NCI-H69 (cell line): ENCODE data around the gene PKP3.
A peak's percentile ranks its signal among the peaks of the same experiment; 100 is the strongest.
"Not testable (repeated sequence)": the region's sequence is repeated elsewhere in the genome, so short reads cannot be mapped to it uniquely, and the experiment has no call there.

Experiments used
- DNase-seq: peaks from one replicate; lab custom pipeline; 2025; lab: John Stamatoyannopoulos, UW

PKP3 gene

GRCh38 chr11:412641-413119 is 18.7 kb downstream of the PKP3 start:
- no peak for DNase-seq

- peak; percentile 34 for DNase-seq
Measured at GRCh38 chr11:413120-414081, 19.4 kb downstream of the PKP3 start.

- DNase-seq, result no peak
Measured at GRCh38 chr11:414318-414857, 20.4 kb downstream of the PKP3 start.

- no peak for DNase-seq
Measured at GRCh38 chr11:415640-416041, 21.6 kb downstream of the PKP3 start.

GRCh38 chr11:416051-416756 is 22.2 kb downstream of the PKP3 start:
- no peak for DNase-seq

- peak; percentile 88 for DNase-seq
Measured at GRCh38 chr11:416757-417621, 23.0 kb downstream of the PKP3 start.

GRCh38 chr11:417652-418342 is 23.8 kb downstream of the PKP3 start:
- peak; percentile 53 for DNase-seq

GRCh38 chr11:418343-419247 is 24.6 kb downstream of the PKP3 start:
- DNase-seq, result no peak

- no peak for DNase-seq
Measured at GRCh38 chr11:419248-420005, 25.4 kb downstream of the PKP3 start.

- no peak for DNase-seq
Measured at GRCh38 chr11:420054-420910, 26.3 kb downstream of the PKP3 start.

GRCh38 chr11:420911-421321 is 26.9 kb downstream of the PKP3 start:
- DNase-seq, result no peak

GRCh38 chr11:422249-422656 is 28.2 kb downstream of the PKP3 start:
- DNase-seq, result no peak

- DNase-seq, result no peak
Measured at GRCh38 chr11:424232-424631, 30.2 kb downstream of the PKP3 start.

GRCh38 chr11:424766-425165 is 30.8 kb downstream of the PKP3 start:
- not testable (repeated sequence) for DNase-seq

- DNase-seq, result no peak
Measured at GRCh38 chr11:425301-425700, 31.3 kb downstream of the PKP3 start.

GRCh38 chr11:426851-427250 is 32.8 kb downstream of the PKP3 start:
- DNase-seq, result no peak

GRCh38 chr11:428295-428694 is 34.3 kb downstream of the PKP3 start:
- DNase-seq, result no peak

GRCh38 chr11:429391-429790 is 35.4 kb downstream of the PKP3 start:
- DNase-seq, result no peak
